NT2/D1 (cell line): ENCODE results near the gene EMP3.

ENCODE experiments used
- SUZ12 ChIP-seq: IDR thresholded peaks from 2 replicates; pipeline ENCODE4 v1.6.1; 2011; ENCODE audit not compliant: insufficient read length, insufficient read depth; ENCODE audit errors: extremely low read depth
- YY1 ChIP-seq: IDR thresholded peaks from 2 replicates; pipeline ENCODE4 v1.6.1; 2011; ENCODE audit not compliant: insufficient read length, insufficient read depth
- ZNF274 ChIP-seq: IDR thresholded peaks from 2 replicates; pipeline ENCODE4 v1.6.1; 2011; ENCODE audit warnings: mild to moderate bottlenecking, low read depth, low read length

DNA sequence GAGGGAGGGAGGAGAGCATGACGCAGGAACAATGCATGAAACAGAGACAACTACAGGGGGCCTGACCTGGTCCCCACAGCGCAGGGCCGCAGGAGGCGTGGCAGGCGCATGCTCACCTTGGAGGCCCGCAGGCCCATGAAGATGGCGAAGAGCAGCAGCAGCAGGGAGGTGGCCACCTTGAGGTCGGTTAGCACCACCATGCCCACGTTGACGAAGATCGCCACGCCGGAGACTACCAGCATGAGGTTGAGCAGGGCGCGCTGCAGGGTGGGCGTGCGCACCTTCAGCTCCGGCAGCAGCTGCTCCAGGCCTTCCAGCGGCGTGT lies 17.0 kb downstream of the EMP3 start:
- no peak for TF ChIP-seq SUZ12
- no peak for TF ChIP-seq ZNF274
- no peak for TF ChIP-seq YY1
